HG03378 (cell line): ENCODE data around the gene GRIFIN.

Experiments used
- ATAC-seq: cut with Tn5 transposase; IDR thresholded peaks from one replicate; pipeline ENCODE4 v1.9.1; 2021; ENCODE audit warnings: mild to moderate bottlenecking, moderate library complexity; ENCODE audit not compliant: unreplicated experiment

GRIFIN gene

GRCh38 chr7:2513702-2514101 is 37.5 kb upstream of the GRIFIN start:
- ATAC-seq = no peak

GRCh38 chr7:2512713-2513112 is 36.5 kb upstream of the GRIFIN start:
- no peak for ATAC-seq

GRCh38 chr7:2512179-2512661 is 36.0 kb upstream of the GRIFIN start:
- no peak for ATAC-seq

- ATAC-seq = no peak
Observed at GRCh38 chr7:2511769-2512168, 35.6 kb upstream of the GRIFIN start.

- ATAC-seq = no peak
Observed at GRCh38 chr7:2510909-2511768, 34.9 kb upstream of the GRIFIN start.

GRCh38 chr7:2510130-2510776 is 34.1 kb upstream of the GRIFIN start:
- ATAC-seq = no peak

GRCh38 chr7:2509298-2509906 is 33.2 kb upstream of the GRIFIN start:
- no peak for ATAC-seq

- peak; percentile 40 for ATAC-seq
Observed at GRCh38 chr7:2508327-2509215, 32.4 kb upstream of the GRIFIN start.

- no peak for ATAC-seq
Observed at GRCh38 chr7:2507917-2508306, 31.7 kb upstream of the GRIFIN start.

- ATAC-seq = no peak
Observed at GRCh38 chr7:2507208-2507916, 31.2 kb upstream of the GRIFIN start.

- no peak for ATAC-seq
Observed at GRCh38 chr7:2505401-2505800, 29.2 kb upstream of the GRIFIN start.

- ATAC-seq = no peak
Observed at GRCh38 chr7:2504889-2505375, 28.7 kb upstream of the GRIFIN start.

GRCh38 chr7:2504128-2504888 is 28.1 kb upstream of the GRIFIN start:
- ATAC-seq = no peak

GRCh38 chr7:2503056-2503941 is 27.1 kb upstream of the GRIFIN start:
- no peak for ATAC-seq

- ATAC-seq = no peak
Observed at GRCh38 chr7:2502647-2502966, 26.4 kb upstream of the GRIFIN start.

- no peak for ATAC-seq
Observed at GRCh38 chr7:2501947-2502646, 25.9 kb upstream of the GRIFIN start.

- ATAC-seq = no peak
Observed at GRCh38 chr7:2500701-2501100, 24.5 kb upstream of the GRIFIN start.
